ENCODE measurements around the gene KCNQ1. TPM values are rescaled to one million over a fixed set of nuclear protein-coding genes. Genes with fewer than 3 reads are reported as not detected.

Gene KCNQ1
- total RNA-seq, 1 experiment from 2014 or later: 2.5 TPM

DNA sequence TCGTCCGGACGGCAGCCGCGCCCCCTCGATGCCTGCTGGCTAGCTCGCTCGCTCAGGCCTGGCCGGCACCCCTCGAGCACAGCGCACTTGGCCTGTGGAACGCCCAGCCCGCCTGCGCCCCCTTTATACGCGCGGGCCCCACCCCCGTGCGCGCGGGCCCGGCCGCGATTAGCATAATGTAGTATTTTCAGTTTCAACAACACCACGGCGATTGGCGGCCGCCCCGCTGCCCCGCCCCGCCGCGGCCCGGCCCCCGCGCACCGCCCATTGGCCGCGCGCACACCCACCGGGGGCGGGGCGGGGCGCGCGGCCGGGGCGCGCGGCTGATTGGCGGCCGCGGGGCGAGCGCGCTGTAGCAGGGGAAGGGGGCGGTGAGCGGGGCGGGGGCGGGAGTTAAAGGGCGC lies 440.9 kb downstream of the KCNQ1 start, which contains the start of gene CDKN1C (continued):
- TF ChIP-seq, protein P1, sequence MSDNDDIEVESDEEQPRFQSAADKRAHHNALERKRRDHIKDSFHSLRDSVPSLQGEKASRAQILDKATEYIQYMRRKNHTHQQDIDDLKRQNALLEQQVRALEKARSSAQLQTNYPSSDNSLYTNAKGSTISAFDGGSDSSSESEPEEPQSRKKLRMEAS (CRISPR knock-in tag; IDR thresholded peaks at IDR 0.05): no peak
- TF ChIP-seq, protein P2, sequence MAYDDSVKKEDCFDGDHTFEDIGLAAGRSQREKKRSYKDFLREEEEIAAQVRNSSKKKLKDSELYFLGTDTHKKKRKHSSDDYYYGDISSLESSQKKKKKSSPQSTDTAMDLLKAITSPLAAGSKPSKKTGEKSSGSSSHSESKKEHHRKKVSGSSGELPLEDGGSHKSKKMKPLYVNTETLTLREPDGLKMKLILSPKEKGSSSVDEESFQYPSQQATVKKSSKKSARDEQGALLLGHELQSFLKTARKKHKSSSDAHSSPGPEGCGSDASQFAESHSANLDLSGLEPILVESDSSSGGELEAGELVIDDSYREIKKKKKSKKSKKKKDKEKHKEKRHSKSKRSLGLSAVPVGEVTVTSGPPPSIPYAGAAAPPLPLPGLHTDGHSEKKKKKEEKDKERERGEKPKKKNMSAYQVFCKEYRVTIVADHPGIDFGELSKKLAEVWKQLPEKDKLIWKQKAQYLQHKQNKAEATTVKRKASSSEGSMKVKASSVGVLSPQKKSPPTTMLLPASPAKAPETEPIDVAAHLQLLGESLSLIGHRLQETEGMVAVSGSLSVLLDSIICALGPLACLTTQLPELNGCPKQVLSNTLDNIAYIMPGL (CRISPR knock-in tag; IDR thresholded peaks at IDR 0.05): 0 out of 2 replicates have a peak, but pooled peaks have one; percentile 5
- TF ChIP-seq ZNF317 (CRISPR knock-in tag; IDR thresholded peaks at IDR 0.05; ENCODE audit: borderline replicate concordance, low read depth) (no peak), SP1 (CRISPR knock-in tag; conservative IDR thresholded peaks at IDR 0.05) (peak; percentile 71; the same call in 1 of the 2 replicates), ZNF232 (CRISPR knock-in tag; IDR thresholded peaks at IDR 0.05) (no peak), ZNF423 (CRISPR knock-in tag; IDR thresholded peaks at IDR 0.05) (no peak), ZNF671 (CRISPR knock-in tag; IDR thresholded peaks at IDR 0.05) (no peak), TEAD1 (CRISPR knock-in tag; IDR thresholded peaks at IDR 0.05) (peak; percentile 33)
- TF ChIP-seq, protein P3, sequence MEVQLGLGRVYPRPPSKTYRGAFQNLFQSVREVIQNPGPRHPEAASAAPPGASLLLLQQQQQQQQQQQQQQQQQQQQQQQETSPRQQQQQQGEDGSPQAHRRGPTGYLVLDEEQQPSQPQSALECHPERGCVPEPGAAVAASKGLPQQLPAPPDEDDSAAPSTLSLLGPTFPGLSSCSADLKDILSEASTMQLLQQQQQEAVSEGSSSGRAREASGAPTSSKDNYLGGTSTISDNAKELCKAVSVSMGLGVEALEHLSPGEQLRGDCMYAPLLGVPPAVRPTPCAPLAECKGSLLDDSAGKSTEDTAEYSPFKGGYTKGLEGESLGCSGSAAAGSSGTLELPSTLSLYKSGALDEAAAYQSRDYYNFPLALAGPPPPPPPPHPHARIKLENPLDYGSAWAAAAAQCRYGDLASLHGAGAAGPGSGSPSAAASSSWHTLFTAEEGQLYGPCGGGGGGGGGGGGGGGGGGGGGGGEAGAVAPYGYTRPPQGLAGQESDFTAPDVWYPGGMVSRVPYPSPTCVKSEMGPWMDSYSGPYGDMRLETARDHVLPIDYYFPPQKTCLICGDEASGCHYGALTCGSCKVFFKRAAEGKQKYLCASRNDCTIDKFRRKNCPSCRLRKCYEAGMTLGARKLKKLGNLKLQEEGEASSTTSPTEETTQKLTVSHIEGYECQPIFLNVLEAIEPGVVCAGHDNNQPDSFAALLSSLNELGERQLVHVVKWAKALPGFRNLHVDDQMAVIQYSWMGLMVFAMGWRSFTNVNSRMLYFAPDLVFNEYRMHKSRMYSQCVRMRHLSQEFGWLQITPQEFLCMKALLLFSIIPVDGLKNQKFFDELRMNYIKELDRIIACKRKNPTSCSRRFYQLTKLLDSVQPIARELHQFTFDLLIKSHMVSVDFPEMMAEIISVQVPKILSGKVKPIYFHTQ (CRISPR knock-in tag; IDR thresholded peaks at IDR 0.05): no peak

DNA sequence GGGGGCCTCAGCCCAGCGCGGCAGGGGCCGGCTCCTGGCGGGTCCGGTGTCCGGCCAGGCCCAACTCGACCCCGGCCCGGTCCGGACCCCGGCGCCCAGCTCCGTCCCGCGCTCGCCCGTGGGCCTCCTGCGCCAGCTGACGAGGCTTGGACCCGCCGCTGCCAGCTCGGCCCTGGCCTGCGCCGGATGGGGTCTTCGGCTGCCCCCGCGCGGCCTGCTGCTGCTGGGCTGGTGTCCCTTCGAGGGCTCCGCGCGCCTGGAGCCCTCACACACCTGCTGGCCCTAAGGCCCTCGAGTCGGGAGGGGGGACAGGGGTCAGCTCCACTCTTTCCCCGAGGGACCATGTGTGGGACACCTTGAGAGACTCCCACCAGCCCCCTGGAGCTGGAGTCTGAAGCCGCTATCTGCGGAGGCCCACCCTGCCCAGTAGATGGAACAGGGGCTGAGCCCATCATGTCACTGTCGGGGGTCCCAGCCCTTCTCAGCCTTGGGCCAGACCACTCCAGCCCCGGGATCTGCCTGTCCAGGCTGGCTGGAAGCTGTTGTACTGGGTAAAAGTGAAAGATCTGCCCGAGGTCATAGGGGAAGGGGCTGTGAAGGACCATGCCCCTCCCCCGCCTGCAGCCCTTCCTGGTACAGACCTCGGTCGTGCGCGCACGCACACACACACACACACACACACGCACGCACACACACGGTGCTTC lies 441.5 kb downstream of the KCNQ1 start:
- Mint-ChIP-seq H3K4me3 (peak overlapping the region; percentile 16; the same call in 1 of the 2 replicates), H3K36me3 (0 out of 2 replicates have a peak, but pooled peaks cover 4% of the 10 kb centered on the region), H3K9me3 (no peaks in the 10 kb centered on the region), H3K27me3 (ENCODE audit: low read depth) (peaks cover 60% of the 10 kb centered on the region), H3K4me1 (peaks cover 28% of the 10 kb centered on the region), H3K27ac (no peak overlapping the region)
- POLR2A ChIA-PET: interaction anchor here (1.0 to 2.2 kb wide), 3 partner anchors 193 to 355 kb away, joined by 3 to 9 read pairs (median 4); no protein-coding TSS in a partner anchor
- CTCF ChIA-PET: interaction anchor here (0.9 to 12.8 kb wide), 8 partner anchors 18 to 455 kb away, joined by 3 to 369 read pairs (median 4); no protein-coding TSS in a partner anchor
- DNase-seq (ENCODE audit: low spot score) (peak; percentile 62), ATAC-seq (peak; percentile 9)
- TF ChIP-seq, protein P4, sequence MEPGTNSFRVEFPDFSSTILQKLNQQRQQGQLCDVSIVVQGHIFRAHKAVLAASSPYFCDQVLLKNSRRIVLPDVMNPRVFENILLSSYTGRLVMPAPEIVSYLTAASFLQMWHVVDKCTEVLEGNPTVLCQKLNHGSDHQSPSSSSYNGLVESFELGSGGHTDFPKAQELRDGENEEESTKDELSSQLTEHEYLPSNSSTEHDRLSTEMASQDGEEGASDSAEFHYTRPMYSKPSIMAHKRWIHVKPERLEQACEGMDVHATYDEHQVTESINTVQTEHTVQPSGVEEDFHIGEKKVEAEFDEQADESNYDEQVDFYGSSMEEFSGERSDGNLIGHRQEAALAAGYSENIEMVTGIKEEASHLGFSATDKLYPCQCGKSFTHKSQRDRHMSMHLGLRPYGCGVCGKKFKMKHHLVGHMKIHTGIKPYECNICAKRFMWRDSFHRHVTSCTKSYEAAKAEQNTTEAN (CRISPR knock-in tag; IDR thresholded peaks at IDR 0.05): 0 out of 2 replicates have a peak, but pooled peaks have one; percentile 56
- TF ChIP-seq, protein P5, sequence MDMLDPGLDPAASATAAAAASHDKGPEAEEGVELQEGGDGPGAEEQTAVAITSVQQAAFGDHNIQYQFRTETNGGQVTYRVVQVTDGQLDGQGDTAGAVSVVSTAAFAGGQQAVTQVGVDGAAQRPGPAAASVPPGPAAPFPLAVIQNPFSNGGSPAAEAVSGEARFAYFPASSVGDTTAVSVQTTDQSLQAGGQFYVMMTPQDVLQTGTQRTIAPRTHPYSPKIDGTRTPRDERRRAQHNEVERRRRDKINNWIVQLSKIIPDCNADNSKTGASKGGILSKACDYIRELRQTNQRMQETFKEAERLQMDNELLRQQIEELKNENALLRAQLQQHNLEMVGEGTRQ (CRISPR knock-in tag; IDR thresholded peaks at IDR 0.05): 0 out of 2 replicates have a peak, but pooled peaks have one; percentile 29
- TF ChIP-seq ZNF423 (CRISPR knock-in tag; IDR thresholded peaks at IDR 0.05) (0 out of 2 replicates have a peak, but pooled peaks have one; percentile 20), GABPB1 (CRISPR knock-in tag; IDR thresholded peaks at IDR 0.05) (no peak), ZNF317 (CRISPR knock-in tag; IDR thresholded peaks at IDR 0.05; ENCODE audit: borderline replicate concordance, low read depth) (0 out of 2 replicates have a peak, but pooled peaks have one; percentile 52)
- TF ChIP-seq, protein P6, sequence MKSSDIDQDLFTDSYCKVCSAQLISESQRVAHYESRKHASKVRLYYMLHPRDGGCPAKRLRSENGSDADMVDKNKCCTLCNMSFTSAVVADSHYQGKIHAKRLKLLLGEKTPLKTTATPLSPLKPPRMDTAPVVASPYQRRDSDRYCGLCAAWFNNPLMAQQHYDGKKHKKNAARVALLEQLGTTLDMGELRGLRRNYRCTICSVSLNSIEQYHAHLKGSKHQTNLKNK (CRISPR knock-in tag; IDR thresholded peaks at IDR 0.05): no peak
- TF ChIP-seq, protein P2 (CRISPR knock-in tag; IDR thresholded peaks at IDR 0.05): 0 out of 2 replicates have a peak, but pooled peaks have one; percentile 42
- TF ChIP-seq, protein P7, sequence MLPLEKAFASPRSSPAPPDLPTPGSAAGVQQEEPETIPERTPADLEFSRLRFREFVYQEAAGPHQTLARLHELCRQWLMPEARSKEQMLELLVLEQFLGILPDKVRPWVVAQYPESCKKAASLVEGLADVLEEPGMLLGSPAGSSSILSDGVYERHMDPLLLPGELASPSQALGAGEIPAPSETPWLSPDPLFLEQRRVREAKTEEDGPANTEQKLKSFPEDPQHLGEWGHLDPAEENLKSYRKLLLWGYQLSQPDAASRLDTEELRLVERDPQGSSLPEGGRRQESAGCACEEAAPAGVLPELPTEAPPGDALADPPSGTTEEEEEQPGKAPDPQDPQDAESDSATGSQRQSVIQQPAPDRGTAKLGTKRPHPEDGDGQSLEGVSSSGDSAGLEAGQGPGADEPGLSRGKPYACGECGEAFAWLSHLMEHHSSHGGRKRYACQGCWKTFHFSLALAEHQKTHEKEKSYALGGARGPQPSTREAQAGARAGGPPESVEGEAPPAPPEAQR (CRISPR knock-in tag; IDR thresholded peaks at IDR 0.05): no peak
- TF ChIP-seq, protein P8, sequence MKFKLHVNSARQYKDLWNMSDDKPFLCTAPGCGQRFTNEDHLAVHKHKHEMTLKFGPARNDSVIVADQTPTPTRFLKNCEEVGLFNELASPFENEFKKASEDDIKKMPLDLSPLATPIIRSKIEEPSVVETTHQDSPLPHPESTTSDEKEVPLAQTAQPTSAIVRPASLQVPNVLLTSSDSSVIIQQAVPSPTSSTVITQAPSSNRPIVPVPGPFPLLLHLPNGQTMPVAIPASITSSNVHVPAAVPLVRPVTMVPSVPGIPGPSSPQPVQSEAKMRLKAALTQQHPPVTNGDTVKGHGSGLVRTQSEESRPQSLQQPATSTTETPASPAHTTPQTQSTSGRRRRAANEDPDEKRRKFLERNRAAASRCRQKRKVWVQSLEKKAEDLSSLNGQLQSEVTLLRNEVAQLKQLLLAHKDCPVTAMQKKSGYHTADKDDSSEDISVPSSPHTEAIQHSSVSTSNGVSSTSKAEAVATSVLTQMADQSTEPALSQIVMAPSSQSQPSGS (CRISPR knock-in tag; IDR thresholded peaks at IDR 0.05; ENCODE audit: borderline replicate concordance, low read depth): no peak
- TF ChIP-seq, protein P9, sequence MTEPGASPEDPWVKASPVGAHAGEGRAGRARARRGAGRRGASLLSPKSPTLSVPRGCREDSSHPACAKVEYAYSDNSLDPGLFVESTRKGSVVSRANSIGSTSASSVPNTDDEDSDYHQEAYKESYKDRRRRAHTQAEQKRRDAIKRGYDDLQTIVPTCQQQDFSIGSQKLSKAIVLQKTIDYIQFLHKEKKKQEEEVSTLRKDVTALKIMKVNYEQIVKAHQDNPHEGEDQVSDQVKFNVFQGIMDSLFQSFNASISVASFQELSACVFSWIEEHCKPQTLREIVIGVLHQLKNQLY (CRISPR knock-in tag; IDR thresholded peaks at IDR 0.05): 0 out of 2 replicates have a peak, but pooled peaks have one; percentile 50

Measured in WTC11 (cell line).